Measurements from ENCODE around the gene KIR2DL4.
"Not testable (repeated sequence)": the region's sequence is repeated elsewhere in the genome, so short reads cannot be mapped to it uniquely, and the experiment has no call there.

- not testable (repeated sequence) for TF ChIP-seq EZH2 (IDR thresholded peaks at IDR 0.05; ENCODE audit: insufficient read depth, poor library complexity, severe bottlenecking); EZH2phosphoT487 (IDR thresholded peaks at IDR 0.05; ENCODE audit: insufficient read depth, low read depth)
These were observed 24.7 kb downstream of the KIR2DL4 start for GRCh38 chr19:54828064-54828463.

All from GM23248 (cell line).